B cell (primary cell): ENCODE measurements around the gene AGO3. TPM values are rescaled to one million over a fixed set of nuclear protein-coding genes. Genes with fewer than 3 reads are reported as not detected.

Experiments used
- ATAC-seq: fragments of 200-7000 bp; cut with Tn5 transposase; one replicate; pipeline ENCODE4 v1.10.0; 2021; ENCODE audit warnings: low read depth, mild to moderate bottlenecking, moderate number of reproducible peaks, moderate library complexity
- CTCF ChIA-PET: fragments of 350-600 bp; sonication (Branson Sonifier 250); formaldehyde crosslinking; loops from one replicate; lab custom pipeline; 2021; ENCODE audit warnings: antibody characterized with exemption, inconsistent platforms; lab: Charles Lee
- POLR2A ChIA-PET: fragments of 350-600 bp; sonication (Branson Sonifier 250); formaldehyde crosslinking; loops from one replicate; lab custom pipeline; 2021; ENCODE audit warnings: antibody characterized with exemption; lab: Charles Lee
- DNase-seq: peaks from one replicate; pipeline ENCODE4 v3.0.0; 2013
- H2AFZ ChIP-seq: 2 replicates; pipeline ENCODE4 v1.6.1; 2012; ENCODE audit warnings: mild to moderate bottlenecking, low read depth, low read length; ENCODE audit not compliant: insufficient read depth, poor library complexity, severe bottlenecking
- H3K27ac ChIP-seq, 2 donors: 1 replicate in 1 of 2; 2 replicates in 1 of 2; pipeline ENCODE4 v1.5.1; 2012 to 2013; ENCODE audit warnings: low read length in 2 of 2, mild to moderate bottlenecking in 2 of 2, moderate library complexity in 1 of 2
- H3K27me3 ChIP-seq, 4 experiments: fragments of 200-600 bp in 1 of 4; sonication (generic) in 1 of 4; replicated peaks in 1 of 4; 1 replicate in 2 of 4; 2 replicates in 2 of 4; pipeline versions ENCODE4 v1.6.1 to v1.7.0; 2013 to 2016; ENCODE audit warnings: low read length in 3 of 4, mild to moderate bottlenecking in 2 of 4, mixed read lengths in 1 of 4, moderate library complexity in 1 of 4; ENCODE audit not compliant: insufficient read depth in 4 of 4, control insufficient read depth in 3 of 4; ENCODE audit errors: control extremely low read depth in 1 of 4
- H3K36me3 ChIP-seq, 2 experiments: replicated peaks in 1 of 2; 1 replicate in 1 of 2; 2 replicates in 1 of 2; pipeline versions ENCODE4 v1.6.1 to v1.7.1; 2013; ENCODE audit warnings: low read length in 1 of 2; ENCODE audit not compliant: insufficient read depth in 2 of 2, control insufficient read depth in 1 of 2; ENCODE audit errors: control extremely low read depth in 1 of 2, extremely low read depth in 1 of 2
- H3K4me1 ChIP-seq, 2 donors: fragments of 200-600 bp in 1 of 2; sonication (generic) in 1 of 2; 1 replicate in 1 of 2; 2 replicates in 1 of 2; pipeline versions ENCODE4 v1.5.1 to v1.6.1; 2013 to 2017; ENCODE audit warnings: low read length in 2 of 2; ENCODE audit not compliant: control insufficient read depth in 2 of 2, insufficient read depth in 2 of 2
- H3K4me2 ChIP-seq: replicated peaks from 2 replicates; pipeline ENCODE3; 2012; ENCODE audit warnings: mild to moderate bottlenecking, low read depth, low read length; ENCODE audit not compliant: poor library complexity, severe bottlenecking
- H3K4me3 ChIP-seq, 5 experiments: fragments of 200-600 bp in 1 of 5; sonication (generic) in 1 of 5; 1 replicate in 3 of 5; 2 replicates in 2 of 5; pipeline versions ENCODE4 v1.5.1 to v1.7.0; 2011 to 2016; ENCODE audit warnings: low read length in 4 of 5, mild to moderate bottlenecking in 4 of 5, low read depth in 2 of 5, control low read depth in 1 of 5, moderate library complexity in 1 of 5; ENCODE audit not compliant: insufficient read depth in 1 of 5; ENCODE audit errors: control extremely low read depth in 1 of 5, extremely low read depth in 1 of 5
- H3K79me2 ChIP-seq: fragments of 200-600 bp; sonication (generic); one replicate; pipeline ENCODE4 v1.6.0; 2016; ENCODE audit warnings: low read length; ENCODE audit not compliant: control insufficient read depth, insufficient read depth
- H3K9ac ChIP-seq: fragments of 200-600 bp; sonication (generic); 2 replicates; pipeline ENCODE4 v1.6.1; 2017; ENCODE audit warnings: mild to moderate bottlenecking, low read length, moderate library complexity
- H3K9me3 ChIP-seq, 3 donors: one replicate each; pipeline versions ENCODE4 v1.6.1 to v1.7.1; 2013; ENCODE audit warnings: low read length in 2 of 3; ENCODE audit not compliant: control insufficient read depth in 2 of 3, insufficient read depth in 1 of 3; ENCODE audit errors: control extremely low read depth in 1 of 3
- H4K20me1 ChIP-seq: 2 replicates; pipeline ENCODE4 v1.6.0; 2012; ENCODE audit warnings: mild to moderate bottlenecking, low read length; ENCODE audit not compliant: insufficient read depth, control insufficient read depth, poor library complexity, severe bottlenecking
- H3K27ac Mint-ChIP-seq: one replicate; pipeline ENCODE4 v1.8.0; 2021; ENCODE audit warnings: mixed read lengths
- H3K27me3 Mint-ChIP-seq: one replicate; pipeline ENCODE4 v1.8.0; 2021; ENCODE audit warnings: mixed read lengths
- H3K4me1 Mint-ChIP-seq: one replicate; pipeline ENCODE4 v1.8.0; 2021; ENCODE audit warnings: mixed read lengths
- H3K4me3 Mint-ChIP-seq: one replicate; pipeline ENCODE4 v1.8.0; 2021; ENCODE audit warnings: mixed read lengths
- H3K9me3 Mint-ChIP-seq: one replicate; pipeline ENCODE4 v1.8.0; 2022; ENCODE audit warnings: mixed read lengths; ENCODE audit not compliant: insufficient read depth
- CTCF ChIP-seq: fragments of 200-600 bp; IDR thresholded peaks from one replicate; pipeline ENCODE4 v1.8.0; 2022; ENCODE audit warnings: antibody characterized with exemption, mild to moderate bottlenecking
- EZH2 ChIP-seq: IDR thresholded peaks from 2 replicates; pipeline ENCODE4 v1.6.1; 2012; ENCODE audit warnings: borderline replicate concordance, low read depth, mild to moderate bottlenecking, moderate library complexity, low read length; ENCODE audit not compliant: insufficient read depth, poor library complexity, severe bottlenecking
- WGBS: methylation state at CpG from one replicate; pipeline ENCODE4 v1.1.5; 2013; ENCODE audit warnings: missing lambda C conversion rate; ENCODE audit not compliant: insufficient coverage; 5-methylcytosine and 5-hydroxymethylcytosine counted together
- intact Hi-C: fragments of 100-400 bp; cut with micrococcal nuclease; formaldehyde crosslinking; loops from one replicate; pipeline ENCODE4 v1.10.0; 2022
- polyA plus RNA-seq: library from polyadenylated mRNA; depleted of rRNA; stranded (reverse); fragments of >200 nt; gene quantifications from 2 replicates; pipeline ENCODE4 v1.2.3, GENCODE V29; 2012
- total RNA-seq, 2 donors: library from RNA; stranded (reverse); fragments of 120-200 nt in 1 of 2; gene quantifications; 1 replicate in 1 of 2; 2 replicates in 1 of 2; pipeline versions ENCODE4 v1.2.3 to v1.2.4, GENCODE V29; 2013 to 2022

Gene AGO3
- total and polyA plus RNA-seq, 2 donors (not counting 1 experiment from before 2014, with no cell fraction given), result 5.1 to 44.9 TPM

- intact Hi-C loops, result no loop called here
- peaks cover 26% of the 10 kb centered on the region for H3K4me1 Mint-ChIP-seq
- Histone ChIP-seq H3K4me2 (no peak overlapping the region), H3K9ac (no peak overlapping the region), H3K4me1 (peaks cover 6 to 7% of the 10 kb centered on the region in 2 donors), H3K4me3 (no peak overlapping the region), H3K36me3 (no peaks in the 10 kb centered on the region), H3K27ac (no peak overlapping the region), H3K27me3 (no peaks in the 10 kb centered on the region), H2AFZ (no peak overlapping the region), H3K79me2 (peaks cover 94% of the 10 kb centered on the region), H3K9me3 (peaks cover 0 to 6% (median 0%) of the 10 kb centered on the region in 3 donors), H4K20me1 (peaks cover 14% of the 10 kb centered on the region)
- POLR2A ChIA-PET, result no interaction called here
- TF ChIP-seq EZH2 (no peak), CTCF (no peak)
- DNase-seq (no peak), ATAC-seq (no peak)
- no peaks in the 10 kb centered on the region for H3K27me3 Mint-ChIP-seq
- no peaks in the 10 kb centered on the region for H3K9me3 Mint-ChIP-seq
- WGBS, result no CpG with 5 or more reads among the region's 3 CpGs
- no peak overlapping the region for H3K4me3 Mint-ChIP-seq
- CTCF ChIA-PET, result interaction anchor here (1.3 kb wide), 1 partner anchor 8 kb away, joined by 3 read pairs; the partner anchor contains the start of gene AGO3
- H3K27ac Mint-ChIP-seq, result no peak overlapping the region
These were observed 8.6 kb downstream of the AGO3 start for GRCh38 chr1:35939484-35939883.

GRCh38 chr1:35945327-35945726 is 14.4 kb downstream of the AGO3 start:
- intact Hi-C loops, result no loop called here
- peaks cover 24% of the 10 kb centered on the region for H3K4me1 Mint-ChIP-seq
- TF ChIP-seq EZH2, result no peak
- TF ChIP-seq CTCF, result no peak
- CTCF ChIA-PET, result no interaction called here
- Histone ChIP-seq H3K79me2 (peaks cover 77% of the 10 kb centered on the region), H3K27ac (no peak overlapping the region), H3K4me1 (peaks cover 6 to 7% of the 10 kb centered on the region in 2 donors), H3K36me3 (peaks cover 0 to 17% of the 10 kb centered on the region in 2 experiments), H4K20me1 (peaks cover 13% of the 10 kb centered on the region), H3K27me3 (no peaks in the 10 kb centered on the region), H3K9me3 (no peaks in the 10 kb centered on the region), H3K4me2 (no peak overlapping the region), H3K9ac (no peak overlapping the region), H3K4me3 (no peak overlapping the region), H2AFZ (no peak overlapping the region)
- 100% methylated on average over 1 of the region's 2 CpGs for WGBS
- DNase-seq (no peak), ATAC-seq (no peak)
- H3K27ac Mint-ChIP-seq, result peak overlapping the region; percentile 50
- H3K4me3 Mint-ChIP-seq, result no peak overlapping the region
- no peaks in the 10 kb centered on the region for H3K9me3 Mint-ChIP-seq
- POLR2A ChIA-PET, result no interaction called here
- H3K27me3 Mint-ChIP-seq, result no peaks in the 10 kb centered on the region
